ENCODE measurements around the gene TAB2.

- TF ChIP-seq CTCF (IDR thresholded peaks at IDR 0.05) (no peak), POLR2A (IDR thresholded peaks at IDR 0.05) (no peak), POLR2AphosphoS5 (IDR thresholded peaks at IDR 0.05) (no peak)
These were observed 24.3 kb upstream of the TAB2 start for GRCh38 chr6:149293244-149293643.
